A673 (cell line): Measurements from ENCODE around the gene FGF1. TPM values are rescaled to one million over a fixed set of nuclear protein-coding genes. Genes with fewer than 3 reads are reported as not detected.

ENCODE experiments used
- BruUV-seq: library from RNA; stranded (reverse); fragments of 400-500 nt; replicated peaks from 2 replicates; lab custom pipeline; 2021; lab: Mats Ljungman, UMichigan
- CTCF ChIA-PET: fragments of 300-600 bp; sonication (Branson Sonifier 250); formaldehyde crosslinking; loops from one replicate; lab custom pipeline; 2022; ENCODE audit warnings: antibody characterized with exemption; lab: Charles Lee
- POLR2A ChIA-PET: fragments of 300-600 bp; sonication (Branson Sonifier 250); formaldehyde crosslinking; loops from one replicate; lab custom pipeline; 2022; ENCODE audit warnings: antibody characterized with exemption; ENCODE audit not compliant: low non-redundant PET; lab: Charles Lee
- DNase-seq: peaks from one replicate; pipeline ENCODE4 v3.0.0-alpha.2; 2015; ENCODE audit warnings: low spot score
- H3K27ac ChIP-seq: fragments of 200-600 bp; sonication (generic); 2 replicates; pipeline ENCODE4 v1.5.1; 2016; ENCODE audit warnings: mixed run types, low read depth, mild to moderate bottlenecking, mixed read lengths, antibody characterized with exemption, low read length; ENCODE audit not compliant: poor library complexity, severe bottlenecking
- H3K27me3 ChIP-seq: fragments of 200-600 bp; sonication (generic); replicated peaks from 2 replicates; pipeline ENCODE4 v1.6.1; 2017; ENCODE audit warnings: mixed run types, low read depth, mild to moderate bottlenecking, mixed read lengths, antibody characterized with exemption, low read length; ENCODE audit not compliant: insufficient read depth, poor library complexity
- H3K36me3 ChIP-seq: fragments of 200-600 bp; sonication (generic); 2 replicates; pipeline ENCODE4 v1.6.1; 2016; ENCODE audit warnings: mixed run types, mild to moderate bottlenecking, mixed read lengths, antibody characterized with exemption, low read length; ENCODE audit not compliant: insufficient read depth, poor library complexity, severe bottlenecking
- H3K4me1 ChIP-seq: fragments of 200-600 bp; sonication (generic); 2 replicates; pipeline ENCODE4 v1.6.1; 2017; ENCODE audit warnings: mixed run types, mild to moderate bottlenecking, mixed read lengths, antibody characterized with exemption, low read length; ENCODE audit not compliant: insufficient read depth, poor library complexity, severe bottlenecking
- H3K4me3 ChIP-seq: fragments of 200-600 bp; sonication (generic); 2 replicates; pipeline ENCODE4 v1.5.1; 2016; ENCODE audit warnings: low read depth, mixed run types, mild to moderate bottlenecking, mixed read lengths, low read length; ENCODE audit not compliant: poor library complexity, severe bottlenecking
- H3K9me3 ChIP-seq: fragments of 200-600 bp; sonication (generic); 2 replicates; pipeline ENCODE4 v1.6.1; 2016; ENCODE audit warnings: mixed run types, low read depth, mild to moderate bottlenecking, mixed read lengths, antibody characterized with exemption, low read length; ENCODE audit not compliant: poor library complexity, severe bottlenecking
- EZH2 ChIP-seq: fragments of 200-600 bp; sonication (generic); IDR thresholded peaks from 2 replicates; pipeline ENCODE4 v1.6.1; 2017; ENCODE audit warnings: borderline replicate concordance, low read depth, mild to moderate bottlenecking, mixed read lengths, antibody characterized with exemption, low read length; ENCODE audit not compliant: poor library complexity, severe bottlenecking
- intact Hi-C: fragments of 100-400 bp; cut with micrococcal nuclease; formaldehyde crosslinking; loops from one replicate; pipeline ENCODE4 v1.10.0; 2022; ENCODE audit not compliant: unreplicated experiment
- total RNA-seq: library from RNA; stranded (reverse); gene quantifications from 2 replicates; pipeline ENCODE4 v1.2.3, GENCODE V29; 2021
- TF ChIP-seq, protein P1 (sequence below): fragments of 300-800, 200-600 bp; sonication (generic); conservative IDR thresholded peaks from 2 replicates; pipeline ENCODE4 v1.5.1; 2017; ENCODE audit warnings: low read depth, mild to moderate bottlenecking, antibody characterized with exemption, low read length, moderate library complexity, mixed read lengths

Gene FGF1
- total RNA-seq, 1 experiment from 2014 or later: 0.71 TPM

DNA sequence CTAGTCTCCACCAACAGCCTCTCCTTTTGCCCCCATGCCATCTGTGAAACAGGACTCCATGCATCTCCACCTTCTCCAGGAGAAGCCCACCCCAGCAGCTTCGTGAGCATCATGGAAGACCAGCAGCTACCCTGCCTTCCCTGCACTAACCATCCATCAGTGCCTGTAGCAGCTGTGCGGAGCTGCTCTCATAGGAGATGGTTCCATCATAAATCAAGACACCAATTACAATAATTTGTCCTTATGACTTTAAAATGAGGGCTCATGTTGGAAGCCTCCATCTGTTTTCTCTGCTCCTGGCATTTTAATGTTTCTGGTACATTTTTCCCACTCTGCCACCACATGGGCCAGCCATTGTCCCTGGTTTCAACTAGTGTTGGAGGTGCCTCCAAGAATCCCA is 69.9 kb downstream of the FGF1 start:
- intact Hi-C loops: loop anchor here (2.0 kb wide), 1 partner anchor 39 kb away; no protein-coding TSS in a partner anchor
- BruUV-seq: no TSS peak
- POLR2A ChIA-PET: no interaction called here
- Histone ChIP-seq H3K27ac (no peak overlapping the region), H3K36me3 (no peaks in the 10 kb centered on the region), H3K27me3 (no peaks in the 10 kb centered on the region), H3K4me3 (no peak overlapping the region), H3K9me3 (peaks cover 7% of the 10 kb centered on the region), H3K4me1 (peaks cover 28% of the 10 kb centered on the region)
- TF ChIP-seq, protein P1, sequence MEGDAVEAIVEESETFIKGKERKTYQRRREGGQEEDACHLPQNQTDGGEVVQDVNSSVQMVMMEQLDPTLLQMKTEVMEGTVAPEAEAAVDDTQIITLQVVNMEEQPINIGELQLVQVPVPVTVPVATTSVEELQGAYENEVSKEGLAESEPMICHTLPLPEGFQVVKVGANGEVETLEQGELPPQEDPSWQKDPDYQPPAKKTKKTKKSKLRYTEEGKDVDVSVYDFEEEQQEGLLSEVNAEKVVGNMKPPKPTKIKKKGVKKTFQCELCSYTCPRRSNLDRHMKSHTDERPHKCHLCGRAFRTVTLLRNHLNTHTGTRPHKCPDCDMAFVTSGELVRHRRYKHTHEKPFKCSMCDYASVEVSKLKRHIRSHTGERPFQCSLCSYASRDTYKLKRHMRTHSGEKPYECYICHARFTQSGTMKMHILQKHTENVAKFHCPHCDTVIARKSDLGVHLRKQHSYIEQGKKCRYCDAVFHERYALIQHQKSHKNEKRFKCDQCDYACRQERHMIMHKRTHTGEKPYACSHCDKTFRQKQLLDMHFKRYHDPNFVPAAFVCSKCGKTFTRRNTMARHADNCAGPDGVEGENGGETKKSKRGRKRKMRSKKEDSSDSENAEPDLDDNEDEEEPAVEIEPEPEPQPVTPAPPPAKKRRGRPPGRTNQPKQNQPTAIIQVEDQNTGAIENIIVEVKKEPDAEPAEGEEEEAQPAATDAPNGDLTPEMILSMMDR: no peak
- CTCF ChIA-PET: no interaction called here
- DNase-seq: no peak

GRCh38 chr5:142614054-142614453 is 71.8 kb downstream of the FGF1 start:
- TF ChIP-seq EZH2: no peak
- TF ChIP-seq, protein P1: no peak
- no peaks in the 10 kb centered on the region for H3K9me3 ChIP-seq
- intact Hi-C loops: loop anchor here (2.0 to 5.0 kb wide), 2 partner anchors 41 to 278 kb away; no protein-coding TSS in a partner anchor
- CTCF ChIA-PET: interaction anchor here (0.8 kb wide), 1 partner anchor 99 kb away, joined by 5 read pairs; no protein-coding TSS in a partner anchor
- H3K36me3 ChIP-seq: no peaks in the 10 kb centered on the region
- no peaks in the 10 kb centered on the region for H3K27me3 ChIP-seq
- DNase-seq: no peak
- no TSS peak for BruUV-seq
- no peak overlapping the region for H3K4me3 ChIP-seq
- peaks cover 28% of the 10 kb centered on the region for H3K4me1 ChIP-seq
- POLR2A ChIA-PET: no interaction called here
- H3K27ac ChIP-seq: no peak overlapping the region

DNA sequence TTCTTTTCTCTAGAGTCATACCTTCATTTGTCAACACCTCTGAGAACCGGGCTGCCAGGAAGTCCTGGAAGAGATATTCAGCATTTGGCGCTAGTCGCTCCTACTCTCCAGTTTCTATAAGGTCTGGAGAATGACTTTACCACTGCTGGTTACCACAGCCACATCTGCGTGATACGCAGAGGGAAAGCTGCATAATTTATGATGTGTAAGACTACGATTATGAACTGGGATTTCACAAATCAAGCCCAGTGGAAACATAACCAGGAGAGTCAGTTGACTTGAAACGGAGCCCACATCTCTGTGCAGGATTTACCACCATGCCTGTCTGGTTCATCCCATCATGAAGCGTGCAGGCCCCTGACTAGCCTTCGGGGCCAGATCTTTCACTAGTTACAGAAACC is 72.6 kb downstream of the FGF1 start:
- intact Hi-C loops: loop anchor here (5.0 kb wide), 1 partner anchor 279 kb away; no protein-coding TSS in a partner anchor
- no peak for TF ChIP-seq EZH2
- TF ChIP-seq, protein P1: no peak
- no peaks in the 10 kb centered on the region for H3K36me3 ChIP-seq
- no peaks in the 10 kb centered on the region for H3K27me3 ChIP-seq
- no peak overlapping the region for H3K27ac ChIP-seq
- H3K9me3 ChIP-seq: no peaks in the 10 kb centered on the region
- no peak overlapping the region for H3K4me3 ChIP-seq
- no peak for DNase-seq
- H3K4me1 ChIP-seq: peaks cover 23% of the 10 kb centered on the region
- ChIA-PET CTCF (interaction anchor here (0.6 kb wide), 1 partner anchor 273 kb away, joined by 5 read pairs; no protein-coding TSS in a partner anchor), POLR2A (no interaction called here)
- BruUV-seq: no TSS peak
